B cell (primary cell): ENCODE data around the gene KAT8. TPM values are rescaled to one million over a fixed set of nuclear protein-coding genes. Genes with fewer than 3 reads are reported as not detected.

Source experiments
- ATAC-seq: fragments of 200-7000 bp; cut with Tn5 transposase; one replicate; pipeline ENCODE4 v1.10.0; 2021; ENCODE audit warnings: low read depth, mild to moderate bottlenecking, moderate number of reproducible peaks, moderate library complexity
- CTCF ChIA-PET: fragments of 350-600 bp; sonication (Branson Sonifier 250); formaldehyde crosslinking; loops from one replicate; lab custom pipeline; 2021; ENCODE audit warnings: antibody characterized with exemption, inconsistent platforms; lab: Charles Lee
- POLR2A ChIA-PET: fragments of 350-600 bp; sonication (Branson Sonifier 250); formaldehyde crosslinking; loops from one replicate; lab custom pipeline; 2021; ENCODE audit warnings: antibody characterized with exemption; lab: Charles Lee
- DNase-seq: peaks from one replicate; pipeline ENCODE4 v3.0.0; 2013
- H2AFZ ChIP-seq: 2 replicates; pipeline ENCODE4 v1.6.1; 2012; ENCODE audit warnings: mild to moderate bottlenecking, low read depth, low read length; ENCODE audit not compliant: insufficient read depth, poor library complexity, severe bottlenecking
- H3K27ac ChIP-seq, 2 donors: 1 replicate in 1 of 2; 2 replicates in 1 of 2; pipeline ENCODE4 v1.5.1; 2012 to 2013; ENCODE audit warnings: low read length in 2 of 2, mild to moderate bottlenecking in 2 of 2, moderate library complexity in 1 of 2
- H3K27me3 ChIP-seq, 4 experiments: fragments of 200-600 bp in 1 of 4; sonication (generic) in 1 of 4; replicated peaks in 1 of 4; 1 replicate in 2 of 4; 2 replicates in 2 of 4; pipeline versions ENCODE4 v1.6.1 to v1.7.0; 2013 to 2016; ENCODE audit warnings: low read length in 3 of 4, mild to moderate bottlenecking in 2 of 4, mixed read lengths in 1 of 4, moderate library complexity in 1 of 4; ENCODE audit not compliant: insufficient read depth in 4 of 4, control insufficient read depth in 3 of 4; ENCODE audit errors: control extremely low read depth in 1 of 4
- H3K36me3 ChIP-seq, 2 experiments: replicated peaks in 1 of 2; 1 replicate in 1 of 2; 2 replicates in 1 of 2; pipeline versions ENCODE4 v1.6.1 to v1.7.1; 2013; ENCODE audit warnings: low read length in 1 of 2; ENCODE audit not compliant: insufficient read depth in 2 of 2, control insufficient read depth in 1 of 2; ENCODE audit errors: control extremely low read depth in 1 of 2, extremely low read depth in 1 of 2
- H3K4me1 ChIP-seq, 2 donors: fragments of 200-600 bp in 1 of 2; sonication (generic) in 1 of 2; 1 replicate in 1 of 2; 2 replicates in 1 of 2; pipeline versions ENCODE4 v1.5.1 to v1.6.1; 2013 to 2017; ENCODE audit warnings: low read length in 2 of 2; ENCODE audit not compliant: control insufficient read depth in 2 of 2, insufficient read depth in 2 of 2
- H3K4me2 ChIP-seq: replicated peaks from 2 replicates; pipeline ENCODE3; 2012; ENCODE audit warnings: mild to moderate bottlenecking, low read depth, low read length; ENCODE audit not compliant: poor library complexity, severe bottlenecking
- H3K4me3 ChIP-seq, 5 experiments: fragments of 200-600 bp in 1 of 5; sonication (generic) in 1 of 5; 1 replicate in 3 of 5; 2 replicates in 2 of 5; pipeline versions ENCODE4 v1.5.1 to v1.7.0; 2011 to 2016; ENCODE audit warnings: low read length in 4 of 5, mild to moderate bottlenecking in 4 of 5, low read depth in 2 of 5, control low read depth in 1 of 5, moderate library complexity in 1 of 5; ENCODE audit not compliant: insufficient read depth in 1 of 5; ENCODE audit errors: control extremely low read depth in 1 of 5, extremely low read depth in 1 of 5
- H3K79me2 ChIP-seq: fragments of 200-600 bp; sonication (generic); one replicate; pipeline ENCODE4 v1.6.0; 2016; ENCODE audit warnings: low read length; ENCODE audit not compliant: control insufficient read depth, insufficient read depth
- H3K9ac ChIP-seq: fragments of 200-600 bp; sonication (generic); 2 replicates; pipeline ENCODE4 v1.6.1; 2017; ENCODE audit warnings: mild to moderate bottlenecking, low read length, moderate library complexity
- H3K9me3 ChIP-seq, 3 donors: one replicate each; pipeline versions ENCODE4 v1.6.1 to v1.7.1; 2013; ENCODE audit warnings: low read length in 2 of 3; ENCODE audit not compliant: control insufficient read depth in 2 of 3, insufficient read depth in 1 of 3; ENCODE audit errors: control extremely low read depth in 1 of 3
- H4K20me1 ChIP-seq: 2 replicates; pipeline ENCODE4 v1.6.0; 2012; ENCODE audit warnings: mild to moderate bottlenecking, low read length; ENCODE audit not compliant: insufficient read depth, control insufficient read depth, poor library complexity, severe bottlenecking
- H3K27ac Mint-ChIP-seq: one replicate; pipeline ENCODE4 v1.8.0; 2021; ENCODE audit warnings: mixed read lengths
- H3K27me3 Mint-ChIP-seq: one replicate; pipeline ENCODE4 v1.8.0; 2021; ENCODE audit warnings: mixed read lengths
- H3K4me1 Mint-ChIP-seq: one replicate; pipeline ENCODE4 v1.8.0; 2021; ENCODE audit warnings: mixed read lengths
- H3K4me3 Mint-ChIP-seq: one replicate; pipeline ENCODE4 v1.8.0; 2021; ENCODE audit warnings: mixed read lengths
- H3K9me3 Mint-ChIP-seq: one replicate; pipeline ENCODE4 v1.8.0; 2022; ENCODE audit warnings: mixed read lengths; ENCODE audit not compliant: insufficient read depth
- EZH2 ChIP-seq: IDR thresholded peaks from 2 replicates; pipeline ENCODE4 v1.6.1; 2012; ENCODE audit warnings: borderline replicate concordance, low read depth, mild to moderate bottlenecking, moderate library complexity, low read length; ENCODE audit not compliant: insufficient read depth, poor library complexity, severe bottlenecking
- WGBS: methylation state at CpG from one replicate; pipeline ENCODE4 v1.1.5; 2013; ENCODE audit warnings: missing lambda C conversion rate; ENCODE audit not compliant: insufficient coverage; 5-methylcytosine and 5-hydroxymethylcytosine counted together
- intact Hi-C: fragments of 100-400 bp; cut with micrococcal nuclease; formaldehyde crosslinking; loops from one replicate; pipeline ENCODE4 v1.10.0; 2022
- polyA plus RNA-seq: library from polyadenylated mRNA; depleted of rRNA; stranded (reverse); fragments of >200 nt; gene quantifications from 2 replicates; pipeline ENCODE4 v1.2.3, GENCODE V29; 2012
- total RNA-seq, 2 donors: library from RNA; stranded (reverse); fragments of 120-200 nt in 1 of 2; gene quantifications; 1 replicate in 1 of 2; 2 replicates in 1 of 2; pipeline versions ENCODE4 v1.2.3 to v1.2.4, GENCODE V29; 2013 to 2022
- TF ChIP-seq, protein P1 (sequence below): fragments of 200-600 bp; IDR thresholded peaks from one replicate; pipeline ENCODE4 v1.8.0; 2022; ENCODE audit warnings: antibody characterized with exemption, mild to moderate bottlenecking

The KAT8 gene
- total and polyA plus RNA-seq, 2 donors (not counting 1 experiment from before 2014, with no cell fraction given): 100.0 to 102 TPM

DNA sequence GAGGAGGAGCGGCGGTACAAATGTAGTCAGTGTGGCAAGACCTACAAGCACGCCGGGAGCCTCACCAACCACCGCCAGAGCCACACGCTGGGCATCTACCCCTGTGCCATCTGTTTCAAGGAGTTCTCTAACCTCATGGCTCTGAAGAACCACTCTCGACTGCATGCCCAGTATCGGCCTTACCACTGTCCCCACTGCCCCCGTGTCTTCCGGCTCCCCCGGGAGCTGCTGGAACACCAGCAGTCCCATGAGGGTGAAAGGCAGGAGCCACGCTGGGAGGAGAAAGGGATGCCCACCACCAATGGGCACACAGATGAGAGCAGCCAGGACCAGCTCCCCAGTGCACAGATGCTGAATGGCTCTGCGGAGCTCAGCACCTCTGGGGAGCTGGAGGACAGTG is 40.4 kb upstream of the KAT8 start:
- DNase-seq: no peak
- ChIA-PET POLR2A (no interaction called here), CTCF (no interaction called here)
- Histone ChIP-seq H3K27ac (no peak overlapping the region), H3K9ac (no peak overlapping the region), H3K27me3 (no peaks in the 10 kb centered on the region), H3K79me2 (peaks cover 80% of the 10 kb centered on the region), H2AFZ (no peak overlapping the region), H3K9me3 (peaks cover 0 to 3% (median 0%) of the 10 kb centered on the region in 3 donors), H4K20me1 (peaks cover 55% of the 10 kb centered on the region), H3K4me3 (no peak overlapping the region), H3K4me1 (peaks cover 19 to 25% of the 10 kb centered on the region in 2 donors), H3K36me3 (peaks cover 0 to 52% of the 10 kb centered on the region in 2 experiments), H3K4me2 (no peak overlapping the region)
- WGBS: 98% methylated on average over 11 of the region's 13 CpGs
- Mint-ChIP-seq H3K4me1 (peaks cover 37% of the 10 kb centered on the region), H3K27ac (no peak overlapping the region), H3K27me3 (no peaks in the 10 kb centered on the region), H3K9me3 (no peaks in the 10 kb centered on the region), H3K4me3 (no peak overlapping the region)
- intact Hi-C loops: no loop called here
- TF ChIP-seq EZH2: no peak
- TF ChIP-seq, protein P1, sequence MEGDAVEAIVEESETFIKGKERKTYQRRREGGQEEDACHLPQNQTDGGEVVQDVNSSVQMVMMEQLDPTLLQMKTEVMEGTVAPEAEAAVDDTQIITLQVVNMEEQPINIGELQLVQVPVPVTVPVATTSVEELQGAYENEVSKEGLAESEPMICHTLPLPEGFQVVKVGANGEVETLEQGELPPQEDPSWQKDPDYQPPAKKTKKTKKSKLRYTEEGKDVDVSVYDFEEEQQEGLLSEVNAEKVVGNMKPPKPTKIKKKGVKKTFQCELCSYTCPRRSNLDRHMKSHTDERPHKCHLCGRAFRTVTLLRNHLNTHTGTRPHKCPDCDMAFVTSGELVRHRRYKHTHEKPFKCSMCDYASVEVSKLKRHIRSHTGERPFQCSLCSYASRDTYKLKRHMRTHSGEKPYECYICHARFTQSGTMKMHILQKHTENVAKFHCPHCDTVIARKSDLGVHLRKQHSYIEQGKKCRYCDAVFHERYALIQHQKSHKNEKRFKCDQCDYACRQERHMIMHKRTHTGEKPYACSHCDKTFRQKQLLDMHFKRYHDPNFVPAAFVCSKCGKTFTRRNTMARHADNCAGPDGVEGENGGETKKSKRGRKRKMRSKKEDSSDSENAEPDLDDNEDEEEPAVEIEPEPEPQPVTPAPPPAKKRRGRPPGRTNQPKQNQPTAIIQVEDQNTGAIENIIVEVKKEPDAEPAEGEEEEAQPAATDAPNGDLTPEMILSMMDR: no peak
- ATAC-seq: no peak

DNA sequence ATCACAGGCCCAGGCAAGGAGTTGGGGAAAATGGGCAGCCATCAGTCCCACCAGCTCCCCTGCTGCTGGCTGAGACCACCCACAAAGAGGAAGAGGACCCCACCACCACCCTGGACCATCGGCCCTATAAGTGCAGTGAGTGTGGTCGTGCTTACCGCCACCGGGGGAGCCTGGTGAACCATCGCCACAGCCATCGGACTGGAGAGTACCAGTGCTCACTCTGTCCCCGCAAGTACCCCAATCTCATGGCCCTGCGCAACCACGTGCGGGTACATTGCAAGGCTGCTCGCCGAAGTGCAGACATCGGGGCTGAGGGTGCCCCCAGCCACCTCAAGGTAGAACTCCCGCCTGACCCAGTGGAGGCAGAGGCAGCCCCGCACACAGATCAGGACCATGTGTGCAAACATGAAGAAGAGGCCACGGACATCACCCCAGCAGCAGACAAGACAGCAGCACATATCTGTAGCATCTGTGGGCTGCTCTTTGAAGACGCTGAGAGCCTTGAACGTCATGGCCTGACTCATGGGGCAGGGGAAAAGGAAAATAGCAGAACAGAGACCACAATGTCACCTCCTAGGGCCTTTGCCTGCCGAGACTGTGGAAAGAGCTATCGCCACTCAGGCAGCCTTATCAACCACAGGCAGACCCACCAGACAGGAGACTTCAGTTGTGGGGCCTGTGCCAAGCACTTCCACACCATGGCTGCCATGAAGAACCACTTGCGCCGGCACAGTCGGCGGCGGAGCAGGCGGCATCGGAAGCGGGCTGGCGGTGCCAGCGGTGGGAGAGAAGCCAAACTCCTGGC is 39.7 kb upstream of the KAT8 start:
- H3K4me1 Mint-ChIP-seq: peaks cover 32% of the 10 kb centered on the region
- no peaks in the 10 kb centered on the region for H3K27me3 ChIP-seq
- H3K4me3 ChIP-seq: no peak overlapping the region
- H2AFZ ChIP-seq: no peak overlapping the region
- peaks cover 62% of the 10 kb centered on the region for H4K20me1 ChIP-seq
- ChIA-PET CTCF (interaction anchor here (0.6 kb wide), 1 partner anchor 79 kb away, joined by 5 read pairs; no protein-coding TSS in a partner anchor), POLR2A (no interaction called here)
- intact Hi-C loops: no loop called here
- H3K79me2 ChIP-seq: peaks cover 80% of the 10 kb centered on the region
- no peak for DNase-seq
- ATAC-seq: no peak
- 97% methylated on average over 30 of the region's 30 CpGs for WGBS
- H3K36me3 ChIP-seq: peaks cover 0 to 52% of the 10 kb centered on the region in 2 experiments
- peaks cover 0 to 3% (median 0%) of the 10 kb centered on the region in 3 donors for H3K9me3 ChIP-seq
- no peaks in the 10 kb centered on the region for H3K9me3 Mint-ChIP-seq
- H3K27ac ChIP-seq: no peak overlapping the region
- no peak for TF ChIP-seq EZH2
- TF ChIP-seq, protein P1: no peak
- no peak overlapping the region for H3K4me3 Mint-ChIP-seq
- peaks cover 11 to 20% of the 10 kb centered on the region in 2 donors for H3K4me1 ChIP-seq
- no peak overlapping the region for H3K9ac ChIP-seq
- no peak overlapping the region for H3K4me2 ChIP-seq
- H3K27me3 Mint-ChIP-seq: no peaks in the 10 kb centered on the region
- no peak overlapping the region for H3K27ac Mint-ChIP-seq
